BLaER1 treated with 17β-estradiol and CSF1 and Interleukin-3, amounts not matched to agents 10 nM and 100 nM (cell line): ENCODE measurements around the gene OR7G1.

ENCODE experiments used
- H3K27ac ChIP-seq, 11 experiments: shearing (Covaris generic); formaldehyde crosslinking; 2 replicates each; pipeline ENCODE4 v1.8.1; 2022
- H3K27me3 ChIP-seq, 11 experiments: shearing (Covaris generic); formaldehyde crosslinking; 2 replicates each; pipeline ENCODE4 v1.8.1; 2022
- H3K36me3 ChIP-seq, 11 experiments: shearing (Covaris generic); formaldehyde crosslinking; 2 replicates each; pipeline ENCODE4 v1.8.1; 2022
- H3K4me1 ChIP-seq, 10 experiments: shearing (Covaris generic); formaldehyde crosslinking; 2 replicates each; pipeline ENCODE4 v1.8.1; 2022
- H3K4me2 ChIP-seq, 11 experiments: shearing (Covaris generic); formaldehyde crosslinking; 2 replicates each; pipeline ENCODE4 v1.8.1; 2022
- H3K4me3 ChIP-seq, 10 experiments: shearing (Covaris generic); formaldehyde crosslinking; 2 replicates each; pipeline ENCODE4 v1.8.1; 2022
- H3K9ac ChIP-seq, 11 experiments: shearing (Covaris generic); formaldehyde crosslinking; 2 replicates each; pipeline ENCODE4 v1.8.1; 2022
- H3K9me3 ChIP-seq, 11 experiments: shearing (Covaris generic); formaldehyde crosslinking; replicated peaks in 1 of 11; 2 replicates each; pipeline ENCODE4 v1.8.1; 2022
- H4K20me1 ChIP-seq, 11 experiments: shearing (Covaris generic); formaldehyde crosslinking; 2 replicates each; pipeline ENCODE4 v1.8.1; 2022
- Cebpa-rat ChIP-seq, 11 experiments: shearing (Covaris generic); IDR thresholded peaks; 2 replicates each; pipeline ENCODE4 v1.8.1; 2022

OR7G1 gene, protein sequence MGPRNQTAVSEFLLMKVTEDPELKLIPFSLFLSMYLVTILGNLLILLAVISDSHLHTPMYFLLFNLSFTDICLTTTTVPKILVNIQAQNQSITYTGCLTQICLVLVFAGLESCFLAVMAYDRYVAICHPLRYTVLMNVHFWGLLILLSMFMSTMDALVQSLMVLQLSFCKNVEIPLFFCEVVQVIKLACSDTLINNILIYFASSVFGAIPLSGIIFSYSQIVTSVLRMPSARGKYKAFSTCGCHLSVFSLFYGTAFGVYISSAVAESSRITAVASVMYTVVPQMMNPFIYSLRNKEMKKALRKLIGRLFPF

DNA sequence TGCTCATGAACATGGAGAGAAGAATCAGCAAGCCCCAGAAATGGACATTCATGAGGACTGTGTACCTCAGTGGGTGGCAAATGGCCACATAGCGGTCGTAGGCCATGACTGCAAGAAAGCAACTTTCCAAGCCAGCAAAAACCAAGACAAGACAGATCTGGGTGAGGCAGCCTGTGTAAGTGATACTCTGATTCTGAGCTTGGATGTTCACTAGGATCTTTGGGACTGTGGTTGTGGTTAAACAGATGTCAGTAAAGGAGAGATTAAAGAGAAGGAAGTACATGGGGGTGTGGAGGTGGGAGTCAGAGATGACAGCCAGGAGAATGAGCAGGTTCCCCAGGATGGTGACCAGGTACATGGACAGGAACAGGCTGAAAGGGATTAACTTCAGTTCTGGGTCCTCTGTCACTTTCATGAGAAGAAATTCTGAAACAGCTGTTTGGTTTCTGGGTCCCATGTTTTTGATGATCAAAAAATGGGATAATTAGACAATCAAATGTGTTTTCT is at the start of gene OR7G1:
TSS of gene OR7G1 (minus strand) at position 457 of the 507 bp plus-strand sequence. CDS start at position 457, 0 bp downstream.
- no peak within 1 kb of the TSS for H3K9ac ChIP-seq
- no peaks in the 10 kb centered on the region for H4K20me1 ChIP-seq
- H3K4me2 ChIP-seq = no peak within 1 kb of the TSS
- H3K36me3 ChIP-seq = no peaks in the 10 kb centered on the region
- 0 out of 22 replicates have a peak, but pooled peaks cover 0 to 1% (median 0%) of the 10 kb centered on the region in 11 experiments for H3K9me3 ChIP-seq
- H3K4me3 ChIP-seq = no peak within 1 kb of the TSS
- H3K4me1 ChIP-seq = no peaks in the 10 kb centered on the region
- TF ChIP-seq Cebpa-rat (IDR thresholded peaks at IDR 0.05) = no peak
- no peaks in the 10 kb centered on the region for H3K27me3 ChIP-seq
- no peak within 1 kb of the TSS for H3K27ac ChIP-seq

DNA sequence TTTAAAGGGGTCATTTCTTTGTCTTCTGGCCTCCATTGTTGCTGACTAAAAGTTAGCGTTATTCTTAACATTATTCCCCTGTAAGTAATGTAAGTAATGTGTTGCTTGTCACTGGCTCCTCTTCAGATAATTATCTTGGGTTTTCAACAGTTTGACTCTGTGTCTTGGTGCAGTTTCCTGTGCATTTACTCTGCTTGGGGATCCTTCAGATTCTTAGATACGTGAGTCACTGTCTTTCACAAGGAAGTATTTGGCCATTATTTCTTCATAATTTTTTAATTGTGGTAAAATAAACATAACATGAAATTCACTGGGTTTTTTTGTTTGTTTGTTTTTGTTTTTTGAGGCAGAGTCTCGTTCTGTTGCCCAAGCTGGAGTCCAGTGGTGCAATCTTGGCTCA is 49.7 kb upstream of the OR7G1 start:
- Histone ChIP-seq H3K4me2 (no peak overlapping the region), H3K27me3 (no peaks in the 10 kb centered on the region), H3K27ac (no peak overlapping the region), H3K9ac (no peak overlapping the region), H3K4me3 (no peak overlapping the region), H3K36me3 (peaks cover 51 to 83% (median 77%) of the 10 kb centered on the region in 11 experiments), H3K9me3 (peaks cover 15 to 25% (median 21%) of the 10 kb centered on the region in 11 experiments), H3K4me1 (peaks cover 0 to 28% (median 6%) of the 10 kb centered on the region in 10 experiments; a peak in 10 of 20 replicates), H4K20me1 (peaks cover 0 to 58% (median 26%) of the 10 kb centered on the region in 11 experiments; a peak in 14 of 22 replicates)
- TF ChIP-seq Cebpa-rat (IDR thresholded peaks at IDR 0.05) = no peak

DNA sequence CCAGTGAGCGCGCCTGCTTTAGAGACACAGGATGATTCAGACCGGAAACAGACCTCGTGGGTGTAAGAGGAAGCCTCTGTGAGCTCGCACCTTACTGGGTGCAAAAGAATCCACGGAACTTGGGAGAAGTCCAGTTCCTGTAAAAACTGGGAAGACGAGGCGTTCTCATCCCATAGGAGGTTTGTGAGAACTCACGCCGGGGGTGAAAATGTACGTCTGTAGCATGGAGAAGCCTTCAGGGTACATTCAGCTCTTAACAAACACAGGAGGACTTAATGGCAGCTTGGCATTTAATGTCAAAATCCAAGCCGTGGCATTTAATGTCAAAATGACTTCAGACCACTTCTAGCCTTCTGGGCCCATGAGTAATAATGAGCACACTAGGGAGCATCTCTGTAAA is 45.9 kb upstream of the OR7G1 start:
- H3K36me3 ChIP-seq = peaks cover 89 to 100% (median 100%) of the 10 kb centered on the region in 11 experiments
- H3K9ac ChIP-seq = no peak overlapping the region
- no peaks in the 10 kb centered on the region for H3K27me3 ChIP-seq
- H3K9me3 ChIP-seq = peaks cover 43 to 61% (median 55%) of the 10 kb centered on the region in 11 experiments
- H3K4me2 ChIP-seq = no peak overlapping the region
- peaks cover 10 to 75% (median 38%) of the 10 kb centered on the region in 11 experiments; a peak in 20 of 22 replicates for H4K20me1 ChIP-seq
- no peak overlapping the region; a peak in 1 of 20 replicates for H3K4me3 ChIP-seq
- H3K4me1 ChIP-seq = peaks cover 0 to 17% (median 7%) of the 10 kb centered on the region in 10 experiments; a peak in 14 of 20 replicates
- TF ChIP-seq Cebpa-rat (IDR thresholded peaks at IDR 0.05) = no peak
- H3K27ac ChIP-seq = no peak overlapping the region

DNA sequence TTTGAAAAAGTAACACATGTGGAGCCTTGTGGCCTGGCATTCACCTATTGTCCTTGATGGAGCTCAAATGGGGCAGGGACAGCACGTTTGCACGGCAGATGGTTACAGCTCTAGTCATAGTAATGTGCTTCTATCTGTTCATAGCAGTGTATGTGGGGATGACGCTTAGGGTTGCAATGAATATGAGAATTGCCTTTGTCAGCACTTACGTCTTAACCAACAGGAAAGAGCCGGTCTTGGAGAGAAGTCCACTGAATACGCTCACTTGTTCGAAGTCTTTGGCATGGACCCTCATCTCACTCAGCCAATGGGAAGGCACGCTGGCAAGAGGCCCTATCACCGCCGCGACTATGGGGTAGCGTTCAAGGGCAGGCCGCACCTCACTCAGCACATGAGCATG is 44.3 kb upstream of the OR7G1 start:
- Histone ChIP-seq H3K9ac (no peak overlapping the region), H3K4me1 (peaks cover 0 to 19% (median 13%) of the 10 kb centered on the region in 10 experiments; a peak in 14 of 20 replicates), H3K36me3 (peaks cover 98 to 100% (median 100%) of the 10 kb centered on the region in 11 experiments), H4K20me1 (peaks cover 25 to 84% (median 53%) of the 10 kb centered on the region in 11 experiments; a peak in 21 of 22 replicates), H3K4me2 (no peak overlapping the region), H3K9me3 (peaks cover 53 to 74% (median 67%) of the 10 kb centered on the region in 11 experiments), H3K4me3 (0 out of 20 replicates have a peak overlapping the region, but pooled peaks of 1 of the 10 experiments have one; percentile 8), H3K27ac (no peak overlapping the region), H3K27me3 (no peaks in the 10 kb centered on the region)
- no peak for TF ChIP-seq Cebpa-rat (IDR thresholded peaks at IDR 0.05)

DNA sequence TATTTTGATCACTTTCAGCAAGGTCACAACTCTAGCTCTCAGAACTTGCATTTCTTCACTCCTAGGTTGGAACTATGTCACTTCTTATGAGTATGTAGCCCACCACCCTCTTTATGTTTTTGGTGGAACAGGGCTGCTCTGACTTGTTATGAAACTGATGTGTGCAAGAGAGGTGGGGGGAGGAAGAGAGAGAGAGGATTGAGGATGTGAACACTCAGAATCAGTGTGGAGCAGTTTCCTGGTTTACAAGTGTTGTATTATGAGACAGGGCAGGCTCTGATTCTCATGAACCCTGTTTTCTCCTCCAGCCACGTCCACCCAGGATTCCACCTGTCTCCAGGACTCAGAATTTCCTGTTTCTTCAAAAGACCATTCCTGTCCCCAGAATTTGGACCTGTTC is 40.7 kb upstream of the OR7G1 start:
- peak overlapping the region in 2 of 11 experiments; percentile 15 to 22; a peak in 1 of 22 replicates for H3K27ac ChIP-seq
- peaks cover 98 to 100% (median 100%) of the 10 kb centered on the region in 11 experiments for H3K36me3 ChIP-seq
- no peaks in the 10 kb centered on the region for H3K27me3 ChIP-seq
- peaks cover 69 to 99% (median 92%) of the 10 kb centered on the region in 11 experiments for H3K9me3 ChIP-seq
- H4K20me1 ChIP-seq = peaks cover 30 to 85% (median 59%) of the 10 kb centered on the region in 11 experiments
- 0 out of 20 replicates have a peak overlapping the region, but pooled peaks of 1 of the 10 experiments have one; percentile 19 for H3K4me3 ChIP-seq
- H3K9ac ChIP-seq = 0 out of 22 replicates have a peak overlapping the region, but pooled peaks of 1 of the 11 experiments have one; percentile 4
- TF ChIP-seq Cebpa-rat (IDR thresholded peaks at IDR 0.05) = no peak
- H3K4me2 ChIP-seq = peak overlapping the region in 6 of 11 experiments; percentile 11 to 61 (median 30); a peak in 10 of 22 replicates
- peaks cover 0 to 24% (median 13%) of the 10 kb centered on the region in 10 experiments; a peak in 14 of 20 replicates for H3K4me1 ChIP-seq

DNA sequence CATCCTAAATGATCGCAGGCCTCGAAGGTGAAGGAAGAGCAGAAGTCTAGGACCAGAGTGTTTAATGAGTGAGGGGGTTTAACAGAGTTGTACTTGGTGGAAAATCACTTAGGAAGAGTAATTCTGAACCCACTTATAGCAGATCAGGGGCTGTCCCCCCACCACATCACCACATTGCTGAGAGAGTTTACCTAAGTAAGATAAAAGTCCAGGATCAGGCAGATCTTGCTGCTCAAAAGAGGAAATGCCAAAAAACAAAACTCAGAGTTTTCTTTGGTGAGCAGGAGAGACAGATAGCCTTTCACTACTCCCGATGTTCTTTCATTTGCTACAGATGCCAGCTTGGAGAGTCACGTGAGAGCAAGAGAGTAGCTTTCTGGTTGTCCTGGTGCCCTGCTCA is 40.0 kb upstream of the OR7G1 start:
- Histone ChIP-seq H3K9me3 (peaks cover 69 to 99% (median 92%) of the 10 kb centered on the region in 11 experiments), H3K36me3 (peaks cover 98 to 100% (median 100%) of the 10 kb centered on the region in 11 experiments)
- no peak for TF ChIP-seq Cebpa-rat (IDR thresholded peaks at IDR 0.05)

DNA sequence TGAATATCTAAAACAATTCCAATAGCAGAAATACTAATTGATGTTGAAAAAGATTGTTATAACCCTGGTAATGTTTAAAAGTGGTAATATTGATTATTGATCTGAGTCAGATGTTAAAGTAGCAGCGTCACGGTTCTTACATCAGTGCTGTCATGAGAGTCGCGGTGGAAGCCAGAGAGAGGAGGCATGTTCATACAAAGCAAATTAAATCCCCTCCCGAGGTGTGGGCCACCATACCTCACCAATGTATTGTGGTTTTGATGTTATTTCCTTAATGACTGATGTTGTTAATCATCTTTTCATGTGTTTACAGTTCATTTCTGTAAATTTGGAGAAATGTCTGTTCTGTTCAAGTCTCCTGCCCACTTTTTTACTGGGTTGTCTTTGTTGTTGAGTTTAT is 35.8 kb upstream of the OR7G1 start:
- no peaks in the 10 kb centered on the region; a peak in 1 of 22 replicates for H3K27me3 ChIP-seq
- H3K4me2 ChIP-seq = no peak overlapping the region
- peaks cover 0 to 17% (median 7%) of the 10 kb centered on the region in 10 experiments; a peak in 14 of 20 replicates for H3K4me1 ChIP-seq
- no peak overlapping the region for H3K4me3 ChIP-seq
- H4K20me1 ChIP-seq = peaks cover 43 to 100% (median 92%) of the 10 kb centered on the region in 11 experiments; a peak in 21 of 22 replicates
- peaks cover 76 to 100% (median 94%) of the 10 kb centered on the region in 11 experiments for H3K9me3 ChIP-seq
- H3K36me3 ChIP-seq = peaks cover 96 to 100% (median 100%) of the 10 kb centered on the region in 11 experiments
- H3K27ac ChIP-seq = no peak overlapping the region
- no peak for TF ChIP-seq Cebpa-rat (IDR thresholded peaks at IDR 0.05)
- no peak overlapping the region for H3K9ac ChIP-seq

More for the DNA sequence above, 40.0 kb upstream of the OR7G1 start:
- Histone ChIP-seq H3K4me1 (peaks cover 0 to 24% (median 13%) of the 10 kb centered on the region in 10 experiments; a peak in 14 of 20 replicates), H4K20me1 (peaks cover 30 to 85% (median 63%) of the 10 kb centered on the region in 11 experiments; a peak in 21 of 22 replicates), H3K27ac (peak overlapping the region in 1 of 11 experiments; percentile 31; a peak in 2 of 22 replicates), H3K4me2 (peak overlapping the region in 5 of 11 experiments; percentile 20 to 61 (median 40); a peak in 6 of 22 replicates), H3K27me3 (no peaks in the 10 kb centered on the region), H3K4me3 (no peak overlapping the region), H3K9ac (0 out of 22 replicates have a peak overlapping the region, but pooled peaks of 1 of the 11 experiments have one; percentile 4)

DNA sequence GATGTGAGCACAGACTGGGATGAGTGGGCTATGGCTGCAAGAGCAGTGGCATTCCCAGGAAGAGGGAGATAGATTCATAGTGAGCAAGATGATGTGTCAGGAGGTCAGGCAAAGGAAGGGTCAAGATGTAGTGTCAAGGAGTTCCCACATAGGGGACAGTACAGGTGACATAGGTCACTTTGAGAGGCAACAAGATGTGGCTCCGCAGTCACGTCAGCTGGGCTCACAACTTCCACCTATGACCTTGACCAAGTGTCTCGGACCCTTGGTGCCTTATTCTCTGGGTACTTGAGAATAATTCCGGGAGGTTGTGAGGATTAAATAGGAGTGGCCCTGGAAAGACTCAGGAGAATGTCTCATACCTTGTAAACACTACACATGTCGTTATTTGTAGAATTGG is 35.1 kb upstream of the OR7G1 start:
- Histone ChIP-seq H3K4me3 (no peak overlapping the region; a peak in 2 of 20 replicates), H4K20me1 (peaks cover 37 to 100% (median 89%) of the 10 kb centered on the region in 11 experiments), H3K36me3 (peaks cover 96 to 100% (median 100%) of the 10 kb centered on the region in 11 experiments), H3K9ac (no peak overlapping the region), H3K27me3 (no peaks in the 10 kb centered on the region; a peak in 1 of 22 replicates), H3K9me3 (peaks cover 84 to 100% (median 95%) of the 10 kb centered on the region in 11 experiments), H3K27ac (no peak overlapping the region), H3K4me1 (peaks cover 0 to 10% (median 0%) of the 10 kb centered on the region in 10 experiments; a peak in 7 of 20 replicates), H3K4me2 (no peak overlapping the region)
- no peak for TF ChIP-seq Cebpa-rat (IDR thresholded peaks at IDR 0.05)
